Measurements from ENCODE around the gene TCEAL8.
"Not testable (repeated sequence)": the region's sequence is repeated elsewhere in the genome, so short reads cannot be mapped to it uniquely, and the experiment has no call there.

GRCh38 chrX:103225918-103226317 lies 29.0 kb downstream of the TCEAL8 start:
- not testable (repeated sequence) for TF ChIP-seq ATF3 (IDR thresholded peaks at IDR 0.05); JUND (IDR thresholded peaks at IDR 0.05); CTCF (IDR thresholded peaks at IDR 0.05; ENCODE audit: low read depth, low read length, missing input control); SP1 (IDR thresholded peaks at IDR 0.05); YY1 (IDR thresholded peaks at IDR 0.05); MAX (IDR thresholded peaks at IDR 0.05); RXRA (IDR thresholded peaks at IDR 0.05); RAD21 (IDR thresholded peaks at IDR 0.05); TAF1 (conservative IDR thresholded peaks at IDR 0.05); FOXA1 (IDR thresholded peaks at IDR 0.05); HNF4A (conservative IDR thresholded peaks at IDR 0.05)
- TF ChIP-seq, protein P1, sequence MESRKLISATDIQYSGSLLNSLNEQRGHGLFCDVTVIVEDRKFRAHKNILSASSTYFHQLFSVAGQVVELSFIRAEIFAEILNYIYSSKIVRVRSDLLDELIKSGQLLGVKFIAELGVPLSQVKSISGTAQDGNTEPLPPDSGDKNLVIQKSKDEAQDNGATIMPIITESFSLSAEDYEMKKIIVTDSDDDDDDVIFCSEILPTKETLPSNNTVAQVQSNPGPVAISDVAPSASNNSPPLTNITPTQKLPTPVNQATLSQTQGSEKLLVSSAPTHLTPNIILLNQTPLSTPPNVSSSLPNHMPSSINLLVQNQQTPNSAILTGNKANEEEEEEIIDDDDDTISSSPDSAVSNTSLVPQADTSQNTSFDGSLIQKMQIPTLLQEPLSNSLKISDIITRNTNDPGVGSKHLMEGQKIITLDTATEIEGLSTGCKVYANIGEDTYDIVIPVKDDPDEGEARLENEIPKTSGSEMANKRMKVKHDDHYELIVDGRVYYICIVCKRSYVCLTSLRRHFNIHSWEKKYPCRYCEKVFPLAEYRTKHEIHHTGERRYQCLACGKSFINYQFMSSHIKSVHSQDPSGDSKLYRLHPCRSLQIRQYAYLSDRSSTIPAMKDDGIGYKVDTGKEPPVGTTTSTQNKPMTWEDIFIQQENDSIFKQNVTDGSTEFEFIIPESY (IDR thresholded peaks at IDR 0.05): not testable (repeated sequence)

Measured in liver (tissue), 3 donors.